ENCODE results near the gene TMEM33. TPM values are rescaled to one million over a fixed set of nuclear protein-coding genes. Genes with fewer than 3 reads are reported as not detected.

The TMEM33 gene
- total RNA-seq: 10 to 100 TPM; 49.2 to 49.4 TPM

- Mint-ChIP-seq H3K4me3 (peak within 1 kb of the TSS; percentile 97), H3K9me3 (no peaks in the 10 kb centered on the region), H3K27ac (peak within 1 kb of the TSS; percentile 95), H3K27me3 (no peaks in the 10 kb centered on the region), H3K36me3 (ENCODE audit: low read depth) (peaks cover 35% of the 10 kb centered on the region), H3K4me1 (ENCODE audit: low read depth) (peaks cover 38% of the 10 kb centered on the region)
- POLR2A ChIA-PET: interaction anchor here (0.6 to 1.4 kb wide), 2 partner anchors 55 to 695 kb away, joined by 3 to 4 read pairs; partner anchors contain the start of gene SLC30A9
- peak; percentile 81 for DNase-seq
- peak; percentile 86 for ATAC-seq
- intact Hi-C loops (cut with micrococcal nuclease): no loop called here
- TF ChIP-seq, protein P1, sequence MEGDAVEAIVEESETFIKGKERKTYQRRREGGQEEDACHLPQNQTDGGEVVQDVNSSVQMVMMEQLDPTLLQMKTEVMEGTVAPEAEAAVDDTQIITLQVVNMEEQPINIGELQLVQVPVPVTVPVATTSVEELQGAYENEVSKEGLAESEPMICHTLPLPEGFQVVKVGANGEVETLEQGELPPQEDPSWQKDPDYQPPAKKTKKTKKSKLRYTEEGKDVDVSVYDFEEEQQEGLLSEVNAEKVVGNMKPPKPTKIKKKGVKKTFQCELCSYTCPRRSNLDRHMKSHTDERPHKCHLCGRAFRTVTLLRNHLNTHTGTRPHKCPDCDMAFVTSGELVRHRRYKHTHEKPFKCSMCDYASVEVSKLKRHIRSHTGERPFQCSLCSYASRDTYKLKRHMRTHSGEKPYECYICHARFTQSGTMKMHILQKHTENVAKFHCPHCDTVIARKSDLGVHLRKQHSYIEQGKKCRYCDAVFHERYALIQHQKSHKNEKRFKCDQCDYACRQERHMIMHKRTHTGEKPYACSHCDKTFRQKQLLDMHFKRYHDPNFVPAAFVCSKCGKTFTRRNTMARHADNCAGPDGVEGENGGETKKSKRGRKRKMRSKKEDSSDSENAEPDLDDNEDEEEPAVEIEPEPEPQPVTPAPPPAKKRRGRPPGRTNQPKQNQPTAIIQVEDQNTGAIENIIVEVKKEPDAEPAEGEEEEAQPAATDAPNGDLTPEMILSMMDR (IDR thresholded peaks at IDR 0.05): no peak
- CTCF ChIA-PET: no interaction called here
Measured at GRCh38 chr4:41934901-41935651, at the start of gene TMEM33. Gene TMEM33 (plus strand): TSS chr4:41935429. CDS start chr4:41935485, 56 bp downstream.

DNA sequence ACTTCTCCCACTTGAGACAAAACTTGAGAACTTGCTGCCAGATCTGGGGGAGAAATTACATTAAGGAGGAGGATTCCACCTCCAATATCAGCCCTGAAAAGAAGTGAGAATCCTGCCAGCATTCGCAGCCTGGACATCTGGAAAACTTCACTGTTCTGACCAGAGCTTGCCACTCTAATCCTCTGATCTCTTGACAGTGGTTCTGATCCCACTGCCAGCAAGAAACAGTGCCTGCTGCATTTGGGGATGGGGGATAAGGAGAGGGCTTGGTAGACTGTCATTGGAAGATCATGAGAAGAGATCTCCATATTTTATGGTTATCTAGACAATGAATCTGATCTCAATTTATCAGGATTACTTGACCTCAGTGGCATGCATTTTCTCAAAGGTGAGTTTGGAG lies 49.8 kb upstream of the TMEM33 start:
- ChIA-PET POLR2A (interaction anchor here (0.6 kb wide), 1 partner anchor 125 kb away, joined by 4 read pairs; no protein-coding TSS in a partner anchor), CTCF (interaction anchor here (0.8 to 1.1 kb wide), 3 partner anchors 194 to 605 kb away, joined by 3 to 5 read pairs (median 3); no protein-coding TSS in a partner anchor)
- peaks cover 19% of the 10 kb centered on the region for H3K27me3 Mint-ChIP-seq
- TF ChIP-seq, protein P1 (IDR thresholded peaks at IDR 0.05): no peak
- ATAC-seq (no peak), DNase-seq (no peak)
- no peak overlapping the region for H3K4me3 Mint-ChIP-seq
- H3K36me3 Mint-ChIP-seq (ENCODE audit: low read depth): no peaks in the 10 kb centered on the region
- H3K9me3 Mint-ChIP-seq: no peaks in the 10 kb centered on the region
- intact Hi-C loops (cut with micrococcal nuclease): no loop called here
- H3K4me1 Mint-ChIP-seq (ENCODE audit: low read depth): peaks cover 6% of the 10 kb centered on the region
- no peak overlapping the region for H3K27ac Mint-ChIP-seq

GRCh38 chr4:41887277-41887676 lies 48.0 kb upstream of the TMEM33 start:
- DNase-seq (no peak), ATAC-seq (no peak)
- no peaks in the 10 kb centered on the region for H3K9me3 Mint-ChIP-seq
- intact Hi-C loops (cut with micrococcal nuclease): no loop called here
- CTCF ChIA-PET: interaction anchor here (0.9 to 2.7 kb wide), 15 partner anchors 9 to 607 kb away, joined by 3 to 29 read pairs (median 5); partner anchors contain the start of gene PHOX2B
- no peaks in the 10 kb centered on the region for H3K36me3 Mint-ChIP-seq (ENCODE audit: low read depth)
- H3K27me3 Mint-ChIP-seq: peaks cover 8% of the 10 kb centered on the region
- no peak overlapping the region for H3K4me3 Mint-ChIP-seq
- POLR2A ChIA-PET: no interaction called here
- H3K4me1 Mint-ChIP-seq (ENCODE audit: low read depth): no peaks in the 10 kb centered on the region
- TF ChIP-seq, protein P1 (IDR thresholded peaks at IDR 0.05): no peak
- no peak overlapping the region for H3K27ac Mint-ChIP-seq

DNA sequence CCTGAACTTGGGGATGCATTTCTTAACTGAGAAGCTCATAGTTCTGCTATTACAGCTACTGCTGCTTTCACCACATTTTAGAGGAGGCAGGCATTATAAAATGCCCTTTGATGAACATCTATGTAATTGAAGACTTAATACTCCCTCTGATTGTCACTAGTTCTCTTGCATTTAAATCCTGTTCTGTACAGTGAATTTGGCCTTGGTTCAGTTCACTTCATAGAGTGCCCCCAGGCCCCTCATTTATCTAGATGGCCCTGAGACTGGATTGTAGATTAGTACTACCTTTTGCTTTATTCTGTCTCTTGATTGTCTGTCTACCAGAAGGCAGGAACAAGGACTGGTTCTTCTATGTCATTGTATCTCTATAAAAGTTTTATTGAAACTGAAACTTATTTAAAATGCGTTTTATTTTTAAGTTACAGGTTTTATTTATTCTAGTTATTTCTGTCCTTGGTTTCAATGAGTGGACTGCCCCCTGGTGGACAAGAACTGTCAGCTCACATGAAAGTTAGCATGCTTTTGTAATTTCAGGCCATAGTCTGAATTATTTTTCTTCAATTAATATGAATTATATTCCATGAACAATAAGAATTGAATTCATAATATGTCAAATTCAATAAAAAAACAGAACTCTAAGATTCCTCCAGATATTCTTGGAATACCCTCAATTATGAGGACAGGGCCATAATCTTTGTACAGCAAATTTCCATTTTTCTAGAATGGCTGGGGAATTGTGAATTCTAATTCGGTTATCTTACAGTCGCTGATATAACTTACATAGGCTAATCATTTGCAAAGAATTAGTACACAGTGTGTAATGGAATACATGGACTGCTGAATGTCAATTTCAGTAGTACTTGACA lies 47.2 kb upstream of the TMEM33 start:
- H3K27ac Mint-ChIP-seq: no peak overlapping the region
- peaks cover 6% of the 10 kb centered on the region for H3K27me3 Mint-ChIP-seq
- H3K9me3 Mint-ChIP-seq: no peaks in the 10 kb centered on the region
- H3K4me1 Mint-ChIP-seq (ENCODE audit: low read depth): no peaks in the 10 kb centered on the region
- TF ChIP-seq, protein P1 (IDR thresholded peaks at IDR 0.05): peak; percentile 86
- DNase-seq: peak; percentile 70
- H3K36me3 Mint-ChIP-seq (ENCODE audit: low read depth): no peaks in the 10 kb centered on the region
- CTCF ChIA-PET: interaction anchor here (0.7 to 2.7 kb wide), 26 partner anchors 10 to 711 kb away, joined by 3 to 29 read pairs (median 4); partner anchors contain the start of gene PHOX2B
- POLR2A ChIA-PET: no interaction called here
- no peak overlapping the region for H3K4me3 Mint-ChIP-seq
- intact Hi-C loops (cut with micrococcal nuclease): no loop called here
- no peak for ATAC-seq

Data from activated CD8-positive, alpha-beta T cell treated with anti-CD3 and anti-CD28 coated beads for 36 hours (primary cell).